Chondrocyte (in vitro differentiated cells): ENCODE results near the gene HORMAD2. TPM values are rescaled to one million over a fixed set of nuclear protein-coding genes. Genes with fewer than 3 reads are reported as not detected.
"Not testable (repeated sequence)": the region's sequence is repeated elsewhere in the genome, so short reads cannot be mapped to it uniquely, and the experiment has no call there.

Experiments
- DNase-seq: peaks from one replicate; pipeline ENCODE4 v3.0.0; 2021; ENCODE audit warnings: mixed read lengths, low spot score
- H3K27ac Mint-ChIP-seq: one replicate; pipeline ENCODE4 v1.8.0; 2021; ENCODE audit warnings: mild to moderate bottlenecking, moderate library complexity, mixed read lengths; ENCODE audit not compliant: unreplicated experiment
- H3K27me3 Mint-ChIP-seq: 2 replicates; pipeline ENCODE4 v1.8.0; 2021; ENCODE audit warnings: low read depth, mixed read lengths
- H3K36me3 Mint-ChIP-seq: 2 replicates; pipeline ENCODE4 v1.8.0; 2021; ENCODE audit warnings: low read depth, mixed read lengths
- H3K4me1 Mint-ChIP-seq: 2 replicates; pipeline ENCODE4 v1.8.0; 2021; ENCODE audit warnings: low read depth, mild to moderate bottlenecking, mixed read lengths
- H3K4me3 Mint-ChIP-seq: one replicate; pipeline ENCODE4 v1.8.0; 2021; ENCODE audit warnings: mild to moderate bottlenecking, moderate library complexity, mixed read lengths; ENCODE audit not compliant: unreplicated experiment
- H3K9me3 Mint-ChIP-seq: 2 replicates; pipeline ENCODE4 v1.8.0; 2021; ENCODE audit warnings: low read depth, mixed read lengths
- CTCF ChIP-seq: fragments of 200-600 bp; sonication (generic); IDR thresholded peaks from 2 replicates; pipeline ENCODE4 v1.5.0; 2021; ENCODE audit warnings: antibody characterized with exemption, mild to moderate bottlenecking, moderate library complexity
- total RNA-seq: library from RNA; stranded (reverse); gene quantifications from 3 replicates; pipeline ENCODE4 v1.2.1, GENCODE V29; 2021

Gene HORMAD2
- total RNA-seq, 1 donor from 2014 or later, result not detected

DNA sequence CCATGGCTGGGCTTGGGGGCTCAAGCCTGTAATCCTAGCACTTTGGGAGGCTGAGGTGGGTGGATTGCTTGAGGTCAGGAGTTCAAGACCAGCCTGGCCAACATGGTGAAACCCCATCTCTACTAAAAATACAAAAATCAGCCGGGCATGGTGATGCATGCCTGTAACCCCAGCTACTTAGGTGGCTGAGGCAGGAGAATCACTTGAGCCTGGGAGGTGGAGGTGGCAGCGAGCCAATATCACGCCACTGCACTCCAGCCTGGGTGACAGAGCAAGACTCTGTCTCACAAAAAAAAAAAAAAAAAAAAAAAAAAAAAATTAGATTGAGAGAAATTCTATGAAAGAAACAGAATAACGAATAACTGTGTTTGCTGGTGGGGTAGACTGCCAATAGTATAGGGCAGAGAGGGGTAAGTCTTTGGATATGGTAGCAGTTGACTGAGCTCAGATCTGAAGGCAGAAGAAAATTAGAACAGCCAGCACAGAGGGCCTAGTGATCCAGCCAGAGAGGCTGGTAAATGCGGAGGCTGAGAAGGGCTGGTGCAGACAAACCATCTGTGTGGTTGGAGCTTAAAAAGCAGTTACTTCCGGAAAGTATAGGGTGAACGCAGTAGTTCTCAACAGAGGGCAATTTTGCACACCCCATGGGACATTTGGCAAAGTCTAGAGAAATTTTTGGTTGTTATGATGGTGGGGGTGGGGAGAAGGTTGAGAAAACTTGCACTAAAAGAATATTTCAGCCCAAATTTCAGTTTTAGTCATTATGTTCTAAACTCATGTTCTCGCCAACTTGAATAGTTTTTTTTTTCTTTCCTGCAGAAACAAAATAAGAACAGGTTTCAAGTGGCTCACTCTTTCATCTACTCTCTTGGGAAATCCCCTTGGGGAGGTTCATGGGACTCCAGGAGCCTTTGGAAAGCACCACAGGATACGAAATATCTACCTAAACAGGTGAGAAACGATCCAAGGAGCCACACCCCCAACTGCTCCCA lies 1.6 kb upstream of the HORMAD2 start:
- H3K27ac Mint-ChIP-seq, result no peak overlapping the region
- no peak overlapping the region for H3K4me3 Mint-ChIP-seq
- H3K27me3 Mint-ChIP-seq, result peaks cover 28% of the 10 kb centered on the region
- H3K36me3 Mint-ChIP-seq, result no peaks in the 10 kb centered on the region
- DNase-seq, result no peak
- no peak for TF ChIP-seq CTCF
- no peaks in the 10 kb centered on the region for H3K9me3 Mint-ChIP-seq
- H3K4me1 Mint-ChIP-seq, result peaks cover 8% of the 10 kb centered on the region

DNA sequence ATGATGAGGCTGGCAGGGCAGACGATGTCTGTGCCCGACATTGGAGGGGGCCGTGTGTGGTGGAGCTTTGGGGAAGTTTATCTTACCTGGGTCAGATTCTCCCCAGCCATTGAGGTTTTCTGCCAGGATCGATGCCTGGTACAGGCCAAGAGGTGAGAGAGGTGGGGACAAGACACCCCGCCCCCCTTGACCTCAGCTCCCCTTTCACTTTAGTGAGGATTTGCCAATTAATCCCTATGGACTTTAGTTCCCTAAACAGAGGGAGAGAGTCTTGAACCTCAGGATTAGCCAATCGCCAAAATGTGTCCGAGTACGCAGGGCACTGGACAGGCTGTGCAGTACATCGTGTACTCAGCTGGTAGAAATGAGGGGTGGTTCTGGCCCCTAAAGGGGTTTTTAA lies 541 bp downstream of the HORMAD2 start:
- Mint-ChIP-seq H3K27ac (no peak overlapping the region), H3K4me1 (peaks cover 8% of the 10 kb centered on the region), H3K4me3 (no peak overlapping the region), H3K9me3 (peaks cover 6% of the 10 kb centered on the region), H3K36me3 (no peaks in the 10 kb centered on the region), H3K27me3 (peaks cover 14% of the 10 kb centered on the region)
- TF ChIP-seq CTCF, result no peak
- DNase-seq, result no peak

DNA sequence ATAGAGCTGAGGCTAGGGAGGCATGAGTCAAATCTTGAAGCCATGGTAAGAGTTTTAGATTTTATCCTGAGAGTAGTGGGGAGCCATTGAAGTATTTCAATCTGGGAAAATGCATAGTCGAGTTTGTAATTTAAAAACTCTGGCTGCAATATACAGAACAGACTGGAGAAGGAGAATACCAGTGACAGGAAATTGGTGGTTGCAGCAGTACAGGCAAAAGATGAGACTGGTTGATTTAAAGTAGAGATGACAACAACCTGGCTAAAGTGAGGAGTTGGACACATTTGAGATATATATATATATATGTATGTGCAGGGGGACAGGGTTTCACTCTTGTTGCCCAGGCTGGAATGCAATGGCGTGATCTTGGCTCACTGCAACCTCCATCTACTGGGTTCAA lies 6.2 kb downstream of the HORMAD2 start:
- no peaks in the 10 kb centered on the region for H3K4me1 Mint-ChIP-seq
- no peaks in the 10 kb centered on the region for H3K36me3 Mint-ChIP-seq
- DNase-seq, result no peak
- no peak for TF ChIP-seq CTCF
- no peak overlapping the region for H3K27ac Mint-ChIP-seq
- peaks cover 2% of the 10 kb centered on the region for H3K27me3 Mint-ChIP-seq
- H3K9me3 Mint-ChIP-seq, result peaks cover 6% of the 10 kb centered on the region
- H3K4me3 Mint-ChIP-seq, result no peak overlapping the region

GRCh38 chr22:30087037-30087436 lies 6.8 kb downstream of the HORMAD2 start:
- not testable (repeated sequence) for DNase-seq, H3K36me3 Mint-ChIP-seq

GRCh38 chr22:30087611-30088010 lies 7.3 kb downstream of the HORMAD2 start:
- peaks cover 7% of the 10 kb centered on the region for H3K9me3 Mint-ChIP-seq
- no peak overlapping the region for H3K27ac Mint-ChIP-seq
- H3K36me3 Mint-ChIP-seq, result no peaks in the 10 kb centered on the region
- H3K27me3 Mint-ChIP-seq, result peaks cover 2% of the 10 kb centered on the region
- H3K4me3 Mint-ChIP-seq, result no peak overlapping the region
- no peak for DNase-seq
- no peaks in the 10 kb centered on the region for H3K4me1 Mint-ChIP-seq
- no peak for TF ChIP-seq CTCF

More at GRCh38 chr22:30087037-30087436, 6.8 kb downstream of the HORMAD2 start:
- not testable (repeated sequence) for H3K27ac Mint-ChIP-seq, H3K27me3 Mint-ChIP-seq, H3K4me1 Mint-ChIP-seq, H3K4me3 Mint-ChIP-seq, H3K9me3 Mint-ChIP-seq
